HG02884 (cell line): ENCODE data around the gene PPP2R2B.

Source experiments
- ATAC-seq: cut with Tn5 transposase; IDR thresholded peaks from one replicate; pipeline ENCODE4 v1.9.1; 2021; ENCODE audit warnings: mild to moderate bottlenecking, moderate library complexity; ENCODE audit not compliant: unreplicated experiment

PPP2R2B gene

GRCh38 chr5:146828385-146828784, 50.2 kb downstream of the PPP2R2B start:
- no peak for ATAC-seq

GRCh38 chr5:146827901-146828300, 50.7 kb downstream of the PPP2R2B start:
- no peak for ATAC-seq

GRCh38 chr5:146825033-146825432, 53.5 kb downstream of the PPP2R2B start:
- no peak for ATAC-seq

GRCh38 chr5:146821732-146822131, 56.8 kb downstream of the PPP2R2B start:
- ATAC-seq = no peak

DNA sequence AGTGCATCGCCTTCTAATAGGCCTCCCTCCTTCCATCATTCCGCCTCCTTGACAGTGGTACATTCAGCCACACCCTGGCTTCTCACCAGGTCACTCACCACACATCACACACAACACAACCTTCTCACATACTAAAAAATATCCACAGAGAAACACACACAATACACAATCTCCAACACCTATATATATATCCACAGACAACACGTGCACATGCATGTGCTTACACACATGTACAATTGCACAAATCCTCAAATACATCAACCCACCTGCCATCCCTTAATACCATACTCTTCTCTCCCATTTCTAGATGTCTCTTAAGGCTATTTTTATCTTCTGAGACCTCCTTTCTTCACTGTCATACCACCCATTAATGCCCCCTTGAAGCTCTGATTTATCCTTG, 57.6 kb downstream of the PPP2R2B start:
- no peak for ATAC-seq

DNA sequence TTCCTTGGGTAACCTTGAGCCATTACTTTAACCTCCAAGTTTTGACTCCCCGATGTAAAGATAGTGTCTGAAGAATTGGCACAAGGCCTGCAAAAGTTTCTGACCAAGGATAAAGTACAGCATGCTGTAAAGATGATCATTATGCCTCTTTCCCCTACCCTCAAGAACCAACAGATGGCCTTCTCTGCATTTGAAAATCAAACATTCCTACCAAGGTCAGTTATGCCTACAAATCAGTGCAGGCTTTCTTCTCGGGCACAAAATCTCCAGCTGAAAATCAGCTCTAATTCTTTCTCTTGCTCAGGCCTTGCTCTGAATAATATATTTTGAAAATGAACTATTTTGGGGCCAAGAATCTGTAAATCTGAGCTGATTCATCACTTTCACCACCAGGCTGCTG, 59.7 kb downstream of the PPP2R2B start:
- ATAC-seq = no peak

DNA sequence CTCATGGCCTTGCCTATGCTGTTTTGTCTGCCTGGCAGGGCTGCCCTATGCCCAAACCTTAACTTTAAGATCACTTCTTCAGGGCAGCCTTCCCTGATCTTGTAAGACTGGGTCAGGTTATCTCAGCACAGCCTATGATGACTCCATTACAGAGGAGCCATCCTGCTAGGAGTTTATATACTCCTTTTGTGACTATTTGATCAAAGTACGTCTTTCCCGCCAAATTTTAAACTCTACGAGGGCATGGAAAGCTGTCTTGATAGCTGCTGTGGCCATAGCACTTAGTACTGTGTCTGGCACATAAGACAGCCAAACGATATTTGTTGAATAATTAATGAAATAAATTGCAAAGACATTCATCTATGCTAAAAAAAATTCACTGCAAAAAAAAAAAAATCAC, 60.6 kb downstream of the PPP2R2B start:
- ATAC-seq = no peak

DNA sequence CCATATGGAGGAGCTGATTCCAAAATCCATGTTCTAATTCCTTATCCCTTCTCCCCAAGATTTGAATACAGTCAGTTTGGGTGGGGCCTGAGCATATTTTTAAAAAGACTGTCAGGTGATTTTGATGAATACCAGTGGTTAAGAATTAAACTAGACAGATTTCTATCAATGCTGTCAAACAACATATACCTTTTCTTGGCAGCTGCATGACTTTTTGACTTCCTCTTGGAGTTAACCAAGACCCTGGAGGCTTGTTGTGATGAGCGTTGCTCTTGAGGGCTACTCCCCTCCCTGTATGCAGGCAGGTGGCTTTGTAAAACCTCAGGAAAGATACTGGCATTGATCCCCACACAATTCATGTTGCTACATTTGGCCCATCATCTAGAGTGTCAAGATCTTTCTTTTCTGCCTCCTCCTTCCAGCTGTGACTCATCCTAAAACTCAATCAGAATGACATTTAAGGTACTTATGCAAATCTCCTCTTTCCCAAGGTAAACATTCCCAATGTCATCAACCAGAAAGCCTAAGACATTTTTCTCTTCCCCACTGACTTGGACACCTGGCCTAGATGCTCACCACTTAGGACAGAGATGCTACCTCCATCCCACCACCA, 61.7 kb downstream of the PPP2R2B start:
- no peak for ATAC-seq

- ATAC-seq = no peak
Measured at GRCh38 chr5:146815411-146815810, 63.1 kb downstream of the PPP2R2B start.

DNA sequence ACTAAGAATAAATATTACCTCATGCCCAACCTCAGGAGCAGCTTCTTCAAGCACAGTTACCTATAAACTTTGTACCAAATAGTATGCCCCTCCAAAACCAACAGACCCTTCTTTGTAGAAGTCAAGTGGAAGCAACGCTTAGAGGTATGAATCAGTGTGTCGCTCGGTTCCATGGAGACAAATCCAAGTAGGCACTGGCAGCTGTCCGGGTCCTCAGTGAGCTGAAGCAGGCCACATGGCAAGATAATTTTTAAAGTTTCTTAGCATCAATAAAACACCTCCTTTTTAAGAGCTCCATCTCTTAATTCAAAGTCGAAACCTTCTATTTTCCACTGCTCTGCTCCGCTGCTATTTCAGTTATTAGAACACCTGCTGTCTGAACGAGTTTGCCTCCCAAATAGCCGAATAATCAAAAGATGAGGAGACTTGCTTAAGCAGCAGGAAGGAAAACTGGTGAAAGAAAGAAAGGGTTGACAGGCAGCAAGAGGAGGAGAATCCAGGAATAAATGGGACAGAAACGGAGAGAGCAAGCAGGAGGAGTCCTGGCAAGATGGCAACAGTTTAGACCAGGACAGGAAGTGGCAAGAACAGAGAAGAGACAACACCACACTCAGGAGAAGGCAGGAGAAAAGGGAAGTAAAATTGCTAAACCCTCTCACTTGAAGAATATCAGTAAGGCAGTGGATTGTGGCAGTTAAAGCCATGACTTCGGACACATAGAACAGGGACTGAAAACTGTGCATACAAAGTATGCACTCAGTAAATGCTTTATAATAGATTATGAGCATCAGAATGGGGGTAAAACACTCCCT, 65.0 kb downstream of the PPP2R2B start:
- ATAC-seq = no peak

GRCh38 chr5:146805081-146805480, 73.5 kb downstream of the PPP2R2B start:
- no peak for ATAC-seq

GRCh38 chr5:146802945-146803522, 75.5 kb downstream of the PPP2R2B start:
- ATAC-seq = no peak

GRCh38 chr5:146799671-146800070, 78.9 kb downstream of the PPP2R2B start:
- no peak for ATAC-seq

GRCh38 chr5:146799231-146799630, 79.3 kb downstream of the PPP2R2B start:
- ATAC-seq = no peak

GRCh38 chr5:146797658-146798057, 80.9 kb downstream of the PPP2R2B start:
- no peak for ATAC-seq

- ATAC-seq = no peak
Measured at GRCh38 chr5:146796911-146797310, 81.6 kb downstream of the PPP2R2B start.

- no peak for ATAC-seq
Measured at GRCh38 chr5:146796144-146796543, 82.4 kb downstream of the PPP2R2B start.

- ATAC-seq = no peak
Measured at GRCh38 chr5:146794326-146795029, 84.1 kb downstream of the PPP2R2B start.

- no peak for ATAC-seq
Measured at GRCh38 chr5:146793709-146794108, 84.8 kb downstream of the PPP2R2B start.

DNA sequence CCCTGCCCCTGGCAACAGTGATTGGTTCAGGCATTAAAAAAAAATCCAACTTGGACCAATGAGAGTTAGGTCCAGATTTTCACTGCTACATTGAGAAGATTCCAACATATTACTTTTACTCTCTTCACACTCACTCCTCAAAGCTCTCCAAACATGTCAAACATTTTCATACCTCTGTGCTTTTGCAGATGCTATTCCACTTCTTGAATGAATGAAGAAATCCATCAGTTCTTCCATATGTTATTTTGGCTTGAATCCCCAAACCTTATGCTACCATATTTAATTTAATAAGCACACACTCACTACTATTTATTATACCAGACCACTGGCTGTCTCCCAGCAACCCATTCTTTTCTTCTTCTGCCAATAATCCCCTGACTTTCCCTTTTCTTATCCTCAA, 87.1 kb downstream of the PPP2R2B start:
- ATAC-seq = no peak
